ENCODE data around the gene TMEM138.

TMEM138 gene

GRCh38 chr11:61329871-61330270 is 32.3 kb upstream of the TMEM138 start:
- DNase-seq (ENCODE audit: low spot score): no peak
- ChIA-PET CTCF (no interaction called here), POLR2A (ENCODE audit: low non-redundant PET) (no interaction called here)
- no peak for TF ChIP-seq CTCF (conservative IDR thresholded peaks at IDR 0.05; ENCODE audit: low read depth)
- no peak overlapping the region for H3K27ac ChIP-seq

- DNase-seq (ENCODE audit: low spot score): no peak
- POLR2A ChIA-PET (ENCODE audit: low non-redundant PET): no interaction called here
- H3K27ac ChIP-seq: no peak overlapping the region
- CTCF ChIA-PET: interaction anchor here (0.6 kb wide), 3 partner anchors 30 to 567 kb away, joined by 3 to 4 read pairs (median 3); no protein-coding TSS in a partner anchor
- TF ChIP-seq CTCF (conservative IDR thresholded peaks at IDR 0.05; ENCODE audit: low read depth): no peak
These were observed 30.5 kb upstream of the TMEM138 start for GRCh38 chr11:61331651-61332050.

- H3K27ac ChIP-seq: peak overlapping the region; percentile 84
- ChIA-PET CTCF (interaction anchor here (0.6 kb wide), 1 partner anchor 33 kb away, joined by 4 read pairs; no protein-coding TSS in a partner anchor), POLR2A (ENCODE audit: low non-redundant PET) (no interaction called here)
- no peak for TF ChIP-seq CTCF (conservative IDR thresholded peaks at IDR 0.05; ENCODE audit: low read depth)
- DNase-seq (ENCODE audit: low spot score): peak; percentile 45
These were observed 29.8 kb upstream of the TMEM138 start for GRCh38 chr11:61332281-61332796.

GRCh38 chr11:61332797-61333549 is 29.2 kb upstream of the TMEM138 start, which contains the start of the genes DDB1 and TKFC:
Gene DDB1, minus strand, starts transcription at chr11:61333105. Its CDS starts 137 bp downstream, at chr11:61332968.
Gene TKFC, plus strand, starts transcription at chr11:61333228. Its CDS starts 1,501 bp downstream, at chr11:61334729.
- CTCF ChIA-PET: interaction anchor here (0.6 to 5.4 kb wide), 2 partner anchors 53 to 1323 kb away, joined by 5 to 86 read pairs; no protein-coding TSS in a partner anchor
- peak; percentile 96 for DNase-seq (ENCODE audit: low spot score)
- POLR2A ChIA-PET (ENCODE audit: low non-redundant PET): interaction anchor here (1.2 kb wide), 1 partner anchor 30 kb away, joined by 4 read pairs; the partner anchor contains the start of gene TMEM138
- peak within 1 kb of the TSS; percentile 84 for H3K27ac ChIP-seq
- no peak for TF ChIP-seq CTCF (conservative IDR thresholded peaks at IDR 0.05; ENCODE audit: low read depth)

GRCh38 chr11:61333550-61334433 is 28.4 kb upstream of the TMEM138 start:
- H3K27ac ChIP-seq: peak overlapping the region; percentile 84
- CTCF ChIA-PET: interaction anchor here (0.5 to 5.4 kb wide), 5 partner anchors 23 to 1322 kb away, joined by 3 to 86 read pairs (median 4); no protein-coding TSS in a partner anchor
- no peak for DNase-seq (ENCODE audit: low spot score)
- POLR2A ChIA-PET (ENCODE audit: low non-redundant PET): interaction anchor here (1.0 to 1.2 kb wide), 2 partner anchors 29 to 48 kb away, joined by 3 to 4 read pairs; partner anchors contain the start of gene TMEM138
- no peak for TF ChIP-seq CTCF (conservative IDR thresholded peaks at IDR 0.05; ENCODE audit: low read depth)

Measured in RWPE1 (cell line).